Tracheal epithelial cell (primary cell): Measurements from ENCODE around the gene ARHGEF39. TPM values are rescaled to one million over a fixed set of nuclear protein-coding genes. Genes with fewer than 3 reads are reported as not detected.

Source experiments
- total RNA-seq: library from RNA; depleted of rRNA; stranded (reverse); fragments of >200 nt; gene quantifications from 2 replicates; pipeline ENCODE4 v1.2.1, GENCODE V29; 2014

Gene ARHGEF39, protein sequence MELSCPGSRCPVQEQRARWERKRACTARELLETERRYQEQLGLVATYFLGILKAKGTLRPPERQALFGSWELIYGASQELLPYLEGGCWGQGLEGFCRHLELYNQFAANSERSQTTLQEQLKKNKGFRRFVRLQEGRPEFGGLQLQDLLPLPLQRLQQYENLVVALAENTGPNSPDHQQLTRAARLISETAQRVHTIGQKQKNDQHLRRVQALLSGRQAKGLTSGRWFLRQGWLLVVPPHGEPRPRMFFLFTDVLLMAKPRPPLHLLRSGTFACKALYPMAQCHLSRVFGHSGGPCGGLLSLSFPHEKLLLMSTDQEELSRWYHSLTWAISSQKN
- 1.3 and 4.6 TPM in 2 replicates for total RNA-seq

DNA sequence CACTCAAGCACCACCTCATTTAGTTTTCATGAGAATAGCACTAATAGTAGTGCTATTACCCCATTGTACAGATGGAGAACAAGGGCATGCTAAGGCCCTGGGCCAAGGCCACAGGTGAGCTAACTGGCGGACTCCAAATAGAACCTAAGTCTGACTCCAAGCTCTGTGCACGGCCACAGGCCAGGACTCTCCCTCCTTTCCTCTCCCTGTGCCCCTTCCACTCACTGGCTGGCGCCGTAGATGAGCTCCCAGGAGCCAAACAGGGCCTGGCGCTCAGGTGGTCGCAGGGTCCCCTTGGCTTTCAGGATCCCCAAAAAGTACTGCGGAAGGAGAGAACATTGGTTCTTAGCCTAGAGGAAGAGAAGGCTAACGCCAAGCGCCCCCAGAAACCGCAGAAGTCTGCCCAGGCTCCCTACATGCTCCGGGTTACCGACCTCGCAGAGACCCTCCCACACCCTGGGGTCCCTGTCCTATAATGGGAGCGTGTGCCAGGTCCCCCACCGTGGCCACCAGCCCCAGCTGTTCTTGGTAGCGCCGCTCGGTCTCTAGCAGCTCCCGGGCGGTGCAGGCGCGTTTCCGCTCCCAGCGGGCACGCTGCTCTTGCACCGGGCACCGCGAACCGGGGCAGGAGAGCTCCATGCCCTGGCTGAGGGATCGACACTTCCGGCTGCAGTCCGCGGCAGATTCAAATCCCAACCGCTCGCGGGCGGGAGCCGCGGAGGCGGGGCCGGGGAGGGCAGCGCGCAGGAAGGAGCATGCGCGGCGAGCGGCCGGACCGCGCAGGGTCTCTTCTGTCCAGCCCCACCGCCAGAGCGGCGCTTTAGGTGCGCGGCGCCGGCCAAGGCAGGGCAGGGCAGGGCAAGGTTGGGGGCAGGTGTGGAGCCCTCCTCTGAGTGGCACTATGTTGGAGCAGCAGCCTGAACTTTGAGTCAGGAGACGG, at the start of gene ARHGEF39:
ARHGEF39 (minus strand) TSS at position 665 of the 940 bp plus-strand sequence; CDS start at position 639, 26 bp downstream.

DNA sequence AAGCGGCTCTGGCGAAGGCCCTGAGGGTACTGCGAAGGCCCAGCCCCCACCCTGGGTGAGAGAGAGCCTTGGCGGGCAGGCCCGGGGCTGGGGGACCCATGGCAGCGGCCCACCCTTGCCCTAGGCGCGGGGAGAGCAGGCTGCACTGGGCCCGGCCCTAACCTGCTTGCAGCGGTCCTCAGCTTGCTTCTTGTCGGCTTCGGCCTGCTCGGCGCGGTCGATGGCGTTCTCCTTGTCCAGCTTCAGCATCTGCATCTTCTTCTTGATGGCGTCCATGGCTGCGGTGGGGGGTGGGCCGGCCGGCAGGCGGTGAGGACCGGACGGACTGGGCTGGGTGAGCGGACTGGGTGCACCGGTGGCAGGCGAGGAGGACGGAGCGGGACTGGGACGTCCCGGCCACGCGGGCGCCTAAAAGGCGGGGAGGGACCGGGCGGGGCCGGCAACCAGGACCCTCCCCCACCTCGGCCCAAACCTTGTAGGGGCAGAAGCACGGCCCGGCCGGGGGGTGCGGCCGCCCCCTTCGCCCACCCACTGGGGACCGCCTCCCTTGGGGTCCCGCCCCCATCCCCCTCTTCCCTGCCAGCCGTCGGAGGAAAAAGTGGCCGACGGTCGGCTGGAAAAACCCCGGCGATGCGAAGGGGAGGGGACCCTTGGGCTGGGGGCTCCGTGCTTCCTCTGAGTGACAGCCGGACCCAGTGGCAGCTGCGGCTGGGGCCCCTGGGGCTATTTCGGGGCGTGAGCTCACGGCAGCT, 24.7 kb upstream of the ARHGEF39 start, which contains the start of gene TPM2:
TPM2 (minus strand) TSS at position 384 of the 752 bp plus-strand sequence; CDS start at position 276, 108 bp downstream.

DNA sequence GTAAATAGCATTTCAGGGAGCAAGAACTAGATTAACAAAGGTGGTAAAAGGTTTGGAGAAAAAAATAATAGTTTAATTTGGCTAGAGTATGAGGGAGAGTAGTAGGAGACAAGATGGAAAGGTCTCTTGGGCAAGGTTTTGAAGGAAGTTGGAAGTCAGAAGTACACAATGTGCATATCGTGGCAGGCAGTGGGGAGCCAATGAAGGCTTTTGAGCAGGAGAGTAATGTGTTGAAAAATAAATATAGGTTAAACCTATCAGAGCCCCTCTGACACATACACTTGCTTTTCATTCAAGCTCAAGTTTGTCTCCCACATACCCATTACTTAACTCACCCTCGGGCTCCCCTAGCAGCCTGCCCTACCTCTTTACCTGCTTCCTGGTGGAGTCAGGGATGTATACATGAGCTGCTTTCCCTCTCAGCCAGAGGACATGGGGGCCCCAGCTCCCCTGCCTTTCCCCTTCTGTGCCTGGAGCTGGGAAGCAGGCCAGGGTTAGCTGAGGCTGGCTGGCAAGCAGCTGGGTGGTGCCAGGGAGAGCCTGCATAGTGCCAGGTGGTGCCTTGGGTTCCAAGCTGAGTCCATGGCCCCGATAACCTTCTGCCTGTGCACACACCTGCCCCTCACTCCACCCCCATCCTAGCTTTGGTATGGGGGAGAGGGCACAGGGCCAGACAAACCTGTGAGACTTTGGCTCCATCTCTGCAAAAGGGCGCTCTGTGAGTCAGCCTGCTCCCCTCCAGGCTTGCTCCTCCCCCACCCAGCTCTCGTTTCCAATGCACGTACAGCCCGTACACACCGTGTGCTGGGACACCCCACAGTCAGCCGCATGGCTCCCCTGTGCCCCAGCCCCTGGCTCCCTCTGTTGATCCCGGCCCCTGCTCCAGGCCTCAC, 8.4 kb upstream of the ARHGEF39 start, which contains the start of gene CA9:
CA9 (plus strand) TSS at position 797 of the 893 bp plus-strand sequence; CDS start at position 829, 32 bp downstream.

DNA sequence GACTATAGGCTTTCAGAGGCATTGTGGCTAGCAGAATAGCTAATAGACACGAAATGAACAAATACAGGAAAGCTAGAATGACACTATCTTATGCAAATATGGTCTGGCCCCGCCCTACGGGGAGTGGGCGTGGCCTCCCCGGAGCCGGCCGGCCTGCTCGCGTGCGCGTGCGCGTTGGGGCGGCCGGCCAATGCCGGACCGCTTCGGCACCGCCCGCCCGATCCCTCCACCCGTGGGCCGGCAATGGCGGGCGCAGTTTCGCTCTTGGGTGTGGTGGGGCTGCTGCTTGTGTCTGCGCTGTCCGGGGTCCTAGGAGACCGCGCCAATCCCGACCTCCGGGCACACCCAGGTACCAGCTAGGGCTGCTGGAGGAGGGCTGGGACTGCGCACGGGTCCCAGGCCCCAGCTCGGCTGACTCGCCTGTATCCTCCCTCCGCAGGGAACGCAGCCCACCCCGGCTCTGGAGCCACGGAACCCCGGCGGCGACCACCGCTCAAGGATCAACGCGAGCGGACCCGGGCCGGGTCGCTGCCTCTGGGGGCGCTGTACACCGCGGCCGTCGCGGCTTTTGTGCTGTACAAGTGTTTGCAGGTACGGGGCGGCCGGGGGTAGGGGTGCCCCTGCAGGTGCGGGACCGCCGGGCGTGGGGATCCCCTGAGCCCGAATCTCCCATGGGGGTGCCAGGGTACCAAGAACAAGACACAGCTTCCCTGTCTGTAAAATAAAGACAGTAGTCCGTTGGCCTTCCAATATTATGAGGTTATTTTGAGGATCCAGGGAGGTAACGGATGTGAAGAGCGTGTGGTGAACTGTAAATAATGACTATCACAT, 6.6 kb downstream of the ARHGEF39 start, which contains the start of gene CCDC107:
CCDC107 (plus strand) TSS at position 156 of the 831 bp plus-strand sequence; CDS start at position 244, 88 bp downstream.

DNA sequence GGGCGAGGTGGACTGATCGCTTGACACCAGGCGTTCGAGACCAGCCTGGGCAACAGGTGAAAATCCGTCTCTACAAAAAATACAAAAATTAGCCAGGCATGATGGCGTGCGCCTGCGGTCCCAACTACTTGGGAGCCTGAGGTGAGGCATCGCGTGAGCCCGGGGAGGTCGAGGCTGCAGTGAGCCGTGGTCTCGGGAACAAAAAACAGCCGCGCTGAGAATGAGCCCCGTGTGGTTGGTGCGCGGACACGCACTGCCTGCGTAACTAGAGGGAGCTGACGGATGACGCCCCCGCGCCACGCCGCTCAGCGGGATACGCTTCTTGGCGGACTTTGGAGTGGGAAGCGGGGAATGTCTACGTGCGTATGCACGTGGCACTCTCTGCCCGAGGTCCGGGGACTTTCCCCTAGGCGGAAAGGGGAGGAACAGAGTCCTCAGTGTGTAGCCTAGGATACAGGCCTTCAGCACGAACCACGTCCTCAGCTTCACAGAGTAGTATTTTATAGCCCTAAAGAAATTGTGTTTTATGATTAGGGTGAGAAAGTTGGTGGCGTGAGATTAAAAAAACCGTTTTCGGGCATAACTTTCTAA, 7.4 kb downstream of the ARHGEF39 start, which contains the start of gene RMRP:
RMRP (minus strand) TSS at position 474 of the 591 bp plus-strand sequence.

DNA sequence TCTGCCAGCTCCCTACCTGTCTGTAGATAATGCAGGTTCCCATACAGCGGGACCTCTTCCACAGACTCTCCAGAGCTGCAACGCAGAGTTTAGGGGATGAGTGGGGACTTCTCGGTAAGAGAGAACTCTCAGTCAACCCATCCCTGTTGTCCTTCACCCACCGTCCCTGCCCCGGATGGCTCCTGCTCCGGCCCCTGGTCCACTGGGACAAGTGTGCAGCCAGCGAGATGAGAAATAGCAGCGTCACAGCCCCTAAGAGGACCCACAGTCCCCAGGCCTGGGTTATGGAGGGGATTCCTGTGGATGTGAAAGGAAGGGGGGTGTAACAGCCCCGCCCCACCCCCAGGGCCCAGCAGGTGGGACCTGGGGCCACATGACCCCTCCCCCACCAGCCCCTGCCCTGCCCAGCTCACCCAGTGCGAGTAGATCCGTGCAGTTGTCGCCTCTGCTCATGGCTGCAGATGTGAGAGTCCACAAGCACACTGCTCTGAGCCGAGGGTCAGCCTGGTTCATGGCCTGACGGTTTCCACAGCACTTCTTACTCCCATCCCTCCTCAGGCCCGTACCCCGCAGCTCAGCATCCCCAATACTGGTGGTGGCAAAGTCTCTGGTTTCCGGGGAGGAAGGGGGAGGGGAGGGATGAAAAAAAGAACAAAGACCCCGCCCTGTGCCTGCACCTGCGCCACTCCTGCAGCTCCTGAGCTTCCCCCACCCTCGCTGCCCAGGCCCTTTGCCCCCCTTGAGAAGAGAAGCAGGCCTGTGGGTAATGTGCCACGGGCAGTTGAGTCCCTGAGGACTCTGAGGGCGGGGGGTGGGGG, 14.4 kb downstream of the ARHGEF39 start, which contains the start of gene SIT1:
SIT1 (minus strand) TSS at position 591 of the 818 bp plus-strand sequence; CDS start at position 513, 78 bp downstream.

DNA sequence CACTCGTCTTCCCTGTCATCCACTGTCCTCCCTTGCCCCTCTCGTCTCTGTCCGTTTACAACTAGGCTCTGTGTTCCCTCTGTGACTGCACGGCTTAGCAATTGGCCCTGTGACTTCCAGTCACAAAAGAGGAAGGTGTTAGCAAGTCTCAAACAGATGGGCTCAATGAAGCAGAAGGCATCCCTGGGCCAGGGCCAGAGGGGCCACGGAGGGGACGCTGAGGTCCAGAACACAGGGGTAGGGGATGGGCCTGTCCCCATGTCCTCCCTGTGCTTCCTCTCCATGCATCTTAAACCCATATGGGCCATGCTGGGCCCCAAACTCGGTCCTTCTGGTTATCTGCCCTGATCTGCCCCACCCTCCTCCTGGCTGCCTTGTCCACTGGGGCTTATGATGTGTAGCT, 46.7 kb downstream of the ARHGEF39 start, which contains the start of gene CD72:
CD72 (minus strand) TSS at position 89 of the 403 bp plus-strand sequence. CDS start 110 bp downstream, outside the sequence.

Other genes with a start within 250 kb of the ARHGEF39 start
- gene RUSC2, start 175.1 kb downstream of the ARHGEF39 start, total RNA-seq = 4.0 and 10.4 TPM in 2 replicates
- gene TESK1, start 59.9 kb downstream of the ARHGEF39 start, total RNA-seq = 7.7 and 9.4 TPM in 2 replicates
- gene CD72, start 46.8 kb downstream of the ARHGEF39 start, total RNA-seq = 0.72 TPM in 1 of 2 replicates, not detected in the other
- gene SIT1, start 14.3 kb downstream of the ARHGEF39 start, total RNA-seq = not detected in 2 replicates
- 9,806 and 24,624 TPM in 2 replicates for gene RMRP, start 7.2 kb downstream of the ARHGEF39 start, total RNA-seq
- 8.1 and 19.5 TPM in 2 replicates for gene CCDC107, start 6.9 kb downstream of the ARHGEF39 start, total RNA-seq
- 9.6 and 35.2 TPM in 2 replicates for gene CA9, start 8.7 kb upstream of the ARHGEF39 start, total RNA-seq
- gene TPM2, start 24.7 kb upstream of the ARHGEF39 start, total RNA-seq = 61.0 and 129 TPM in 2 replicates
- 92.3 and 171 TPM in 2 replicates for gene TLN1, start 67.0 kb upstream of the ARHGEF39 start, total RNA-seq
- gene CREB3, start 67.5 kb upstream of the ARHGEF39 start, total RNA-seq = 29.2 and 88.4 TPM in 2 replicates
- gene GBA2, start 84.0 kb upstream of the ARHGEF39 start, total RNA-seq = 26.7 and 30.7 TPM in 2 replicates
- 10.6 and 11.1 TPM in 2 replicates for gene RGP1, start 84.1 kb upstream of the ARHGEF39 start, total RNA-seq
- gene MSMP, start 89.1 kb upstream of the ARHGEF39 start, total RNA-seq = not detected in 2 replicates
- gene NPR2, start 126.4 kb upstream of the ARHGEF39 start, total RNA-seq = 8.7 and 12.4 TPM in 2 replicates
- gene SPAG8, start 147.1 kb upstream of the ARHGEF39 start, total RNA-seq = under 0.01 TPM in 1 of 2 replicates, not detected in the other
- gene HINT2, start 149.8 kb upstream of the ARHGEF39 start, total RNA-seq = 18.8 and 36.4 TPM in 2 replicates
- not detected in 2 replicates for gene FAM221B, start 163.5 kb upstream of the ARHGEF39 start, total RNA-seq
- gene TMEM8B, start 164.0 kb upstream of the ARHGEF39 start, total RNA-seq = 1.9 TPM in 2 replicates
- not detected in 2 replicates for gene OR13J1, start 205.2 kb upstream of the ARHGEF39 start, total RNA-seq
- gene HRCT1, start 241.0 kb upstream of the ARHGEF39 start, total RNA-seq = 0.85 TPM in 1 of 2 replicates, not detected in the other
- not detected in 2 replicates for gene SPAAR, start 244.3 kb upstream of the ARHGEF39 start, total RNA-seq